ENCODE data around the gene NCL. TPM values are rescaled to one million over a fixed set of nuclear protein-coding genes. Genes with fewer than 3 reads are reported as not detected.

Gene NCL
- polyA plus RNA-seq (2012; ENCODE audit: low read depth, missing spikeins): 341 TPM

- TF ChIP-seq POLR2A (IDR thresholded peaks at IDR 0.05; ENCODE audit: low read depth, low read length): peak; percentile 99
- TF ChIP-seq POU2F2 (IDR thresholded peaks at IDR 0.05; ENCODE audit: low read depth, low read length): peak; percentile 84
- peak; percentile 99 for TF ChIP-seq POLR2AphosphoS5 (IDR thresholded peaks at IDR 0.05; ENCODE audit: low read depth, low read length)
- peak; percentile 98 for TF ChIP-seq TAF1 (IDR thresholded peaks at IDR 0.05; ENCODE audit: low read depth, low read length)
- no peak for TF ChIP-seq SPI1 (IDR thresholded peaks at IDR 0.05; ENCODE audit: low read depth, low read length)
- no peak for TF ChIP-seq PAX5 (IDR thresholded peaks at IDR 0.05; ENCODE audit: insufficient read depth, low read length, severe bottlenecking)
- DNase-seq (ENCODE audit: insufficient read length, low spot score) (peak; percentile 66), FAIRE-seq (no peak)
Measured at GRCh38 chr2:231463698-231464575, at the start of gene NCL. TSS of gene NCL (minus strand) at chr2:231464484. CDS start at chr2:231464353, 131 bp downstream.

DNA sequence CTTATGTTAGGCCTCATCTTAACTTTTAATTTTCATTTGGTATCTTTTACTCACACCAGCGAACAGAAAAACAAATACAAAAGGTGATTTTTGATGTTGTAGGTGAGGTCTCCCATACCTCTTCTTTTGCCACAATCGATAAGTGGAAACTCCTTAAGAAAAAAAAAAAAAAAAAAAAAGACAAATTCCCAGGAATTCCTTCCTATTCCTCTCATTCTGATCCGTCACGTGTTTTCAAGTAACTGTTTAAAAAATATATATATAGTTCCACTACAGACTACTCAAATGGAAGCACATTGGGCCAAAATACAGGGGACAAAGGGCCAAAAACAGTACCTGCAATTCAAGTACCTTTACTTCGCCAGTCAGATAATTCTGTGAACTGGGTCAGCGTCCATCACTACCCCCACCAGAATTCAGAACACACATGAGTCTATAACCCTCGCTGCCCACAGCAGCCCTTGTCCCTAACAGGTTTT lies 49.5 kb upstream of the NCL start:
- no peak for FAIRE-seq
- DNase-seq (ENCODE audit: insufficient read length, low spot score): no peak
- TF ChIP-seq POLR2A (IDR thresholded peaks at IDR 0.05; ENCODE audit: low read depth, low read length): no peak

- DNase-seq (ENCODE audit: insufficient read length, low spot score) (no peak), FAIRE-seq (peak; percentile 28)
- no peak for TF ChIP-seq POLR2A (IDR thresholded peaks at IDR 0.05; ENCODE audit: low read depth, low read length)
Measured at GRCh38 chr2:231512222-231512621, 47.9 kb upstream of the NCL start.

DNA sequence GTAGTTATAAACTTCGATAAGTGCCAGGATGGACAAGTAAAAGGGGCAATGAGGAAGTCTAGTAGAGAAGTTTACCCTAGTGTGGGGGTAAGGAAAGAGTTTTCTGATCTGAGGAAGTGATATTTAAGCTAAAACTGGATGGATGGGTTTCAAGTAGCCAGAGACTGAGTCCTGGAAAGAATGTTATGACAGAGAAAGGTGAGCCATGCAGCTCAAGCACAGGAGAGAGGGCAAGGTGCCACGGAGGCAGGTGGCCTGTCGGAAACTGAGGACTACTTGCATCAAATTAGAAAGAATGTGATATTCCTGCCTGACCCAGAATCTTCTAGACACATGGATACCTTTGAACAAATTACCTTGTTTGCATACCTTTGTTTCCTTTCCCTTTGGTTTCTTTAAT lies 39.5 kb upstream of the NCL start:
- DNase-seq (ENCODE audit: insufficient read length, low spot score) (no peak), FAIRE-seq (no peak)
- no peak for TF ChIP-seq POLR2A (IDR thresholded peaks at IDR 0.05; ENCODE audit: low read depth, low read length)
- no peak for TF ChIP-seq POU2F2 (IDR thresholded peaks at IDR 0.05; ENCODE audit: low read depth, low read length)
- TF ChIP-seq POLR2AphosphoS5 (IDR thresholded peaks at IDR 0.05; ENCODE audit: low read depth, low read length): no peak
- no peak for TF ChIP-seq PAX5 (IDR thresholded peaks at IDR 0.05; ENCODE audit: insufficient read depth, low read length, severe bottlenecking)
- TF ChIP-seq TAF1 (IDR thresholded peaks at IDR 0.05; ENCODE audit: low read depth, low read length): no peak
- TF ChIP-seq SPI1 (IDR thresholded peaks at IDR 0.05; ENCODE audit: low read depth, low read length): no peak

- no peak for DNase-seq (ENCODE audit: insufficient read length, low spot score)
- no peak for FAIRE-seq
- TF ChIP-seq POLR2AphosphoS5 (IDR thresholded peaks at IDR 0.05; ENCODE audit: low read depth, low read length) (no peak), TAF1 (IDR thresholded peaks at IDR 0.05; ENCODE audit: low read depth, low read length) (no peak), SPI1 (IDR thresholded peaks at IDR 0.05; ENCODE audit: low read depth, low read length) (no peak), POU2F2 (IDR thresholded peaks at IDR 0.05; ENCODE audit: low read depth, low read length) (no peak), PAX5 (IDR thresholded peaks at IDR 0.05; ENCODE audit: insufficient read depth, low read length, severe bottlenecking) (no peak), POLR2A (IDR thresholded peaks at IDR 0.05; ENCODE audit: low read depth, low read length) (no peak)
Measured at GRCh38 chr2:231502596-231502995, 38.3 kb upstream of the NCL start.

DNA sequence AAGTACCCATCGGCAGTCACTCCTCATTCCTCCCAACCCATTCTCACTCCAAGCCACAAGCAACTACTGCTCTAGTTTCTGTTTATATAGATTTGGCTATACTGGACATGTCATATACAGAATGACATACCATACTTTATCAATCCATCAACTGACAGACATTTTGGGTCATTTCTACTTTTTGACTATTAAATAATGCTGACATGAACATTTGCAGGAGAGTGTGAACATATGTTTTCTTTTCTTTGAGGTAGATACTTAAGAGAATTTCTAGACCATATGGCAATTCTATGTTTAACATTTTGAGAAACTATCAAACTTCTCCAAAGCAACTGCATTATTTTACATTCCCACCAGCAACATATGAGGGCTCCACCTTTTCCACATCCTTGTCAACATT lies 33.4 kb upstream of the NCL start:
- TF ChIP-seq POLR2AphosphoS5 (IDR thresholded peaks at IDR 0.05; ENCODE audit: low read depth, low read length) (no peak), PAX5 (IDR thresholded peaks at IDR 0.05; ENCODE audit: insufficient read depth, low read length, severe bottlenecking) (no peak), POU2F2 (IDR thresholded peaks at IDR 0.05; ENCODE audit: low read depth, low read length) (no peak), TAF1 (IDR thresholded peaks at IDR 0.05; ENCODE audit: low read depth, low read length) (no peak), POLR2A (IDR thresholded peaks at IDR 0.05; ENCODE audit: low read depth, low read length) (no peak), SPI1 (IDR thresholded peaks at IDR 0.05; ENCODE audit: low read depth, low read length) (no peak)
- FAIRE-seq (no peak), DNase-seq (ENCODE audit: insufficient read length, low spot score) (no peak)

DNA sequence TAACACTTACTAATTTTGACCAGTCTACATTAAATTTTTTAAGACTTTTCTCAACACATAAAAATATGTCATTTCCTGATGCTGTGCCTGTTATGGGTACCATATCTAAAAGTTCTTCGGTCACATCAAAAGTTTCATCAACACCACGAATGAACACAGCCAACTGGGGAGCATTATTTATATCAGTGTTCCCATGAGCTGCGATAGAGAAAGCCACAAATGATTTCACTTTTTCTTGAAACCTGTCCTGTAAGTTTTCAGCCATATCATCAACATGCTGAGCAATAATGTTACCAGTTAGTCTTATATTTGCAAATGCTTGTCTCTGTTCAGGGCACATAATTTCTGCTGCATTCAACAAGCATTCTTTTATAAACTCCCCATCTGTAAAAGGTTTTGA lies 30.4 kb upstream of the NCL start:
- TF ChIP-seq PAX5 (IDR thresholded peaks at IDR 0.05; ENCODE audit: insufficient read depth, low read length, severe bottlenecking) (no peak), SPI1 (IDR thresholded peaks at IDR 0.05; ENCODE audit: low read depth, low read length) (no peak), POU2F2 (IDR thresholded peaks at IDR 0.05; ENCODE audit: low read depth, low read length) (no peak), POLR2A (IDR thresholded peaks at IDR 0.05; ENCODE audit: low read depth, low read length) (no peak), POLR2AphosphoS5 (IDR thresholded peaks at IDR 0.05; ENCODE audit: low read depth, low read length) (no peak), TAF1 (IDR thresholded peaks at IDR 0.05; ENCODE audit: low read depth, low read length) (no peak)
- FAIRE-seq (no peak), DNase-seq (ENCODE audit: insufficient read length, low spot score) (no peak)

DNA sequence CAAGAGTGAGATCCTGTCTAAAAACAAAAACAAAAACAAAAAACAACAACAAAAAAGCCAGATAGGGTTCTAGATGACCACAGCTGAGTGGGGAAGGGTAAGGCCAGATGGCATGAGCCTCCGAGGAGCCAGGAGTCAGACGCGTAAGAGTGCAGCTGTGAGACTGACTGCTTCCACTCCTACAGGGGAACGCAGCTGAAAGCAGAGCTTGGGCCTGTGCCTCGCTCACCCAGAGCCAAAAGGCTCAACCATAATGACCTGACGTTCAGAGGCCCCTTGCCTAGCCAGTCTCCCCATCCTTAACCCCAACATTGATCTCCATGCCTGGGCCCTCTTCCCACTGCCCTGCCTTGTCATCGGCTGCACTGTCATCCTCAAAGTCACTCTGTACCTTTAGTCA lies 26.5 kb upstream of the NCL start:
- FAIRE-seq: no peak
- no peak for TF ChIP-seq POLR2A (IDR thresholded peaks at IDR 0.05; ENCODE audit: low read depth, low read length)
- no peak for TF ChIP-seq POU2F2 (IDR thresholded peaks at IDR 0.05; ENCODE audit: low read depth, low read length)
- TF ChIP-seq POLR2AphosphoS5 (IDR thresholded peaks at IDR 0.05; ENCODE audit: low read depth, low read length): no peak
- TF ChIP-seq SPI1 (IDR thresholded peaks at IDR 0.05; ENCODE audit: low read depth, low read length): no peak
- TF ChIP-seq PAX5 (IDR thresholded peaks at IDR 0.05; ENCODE audit: insufficient read depth, low read length, severe bottlenecking): no peak
- TF ChIP-seq TAF1 (IDR thresholded peaks at IDR 0.05; ENCODE audit: low read depth, low read length): no peak

GRCh38 chr2:231489990-231490389 lies 25.7 kb upstream of the NCL start:
- DNase-seq (ENCODE audit: insufficient read length, low spot score) (no peak), FAIRE-seq (no peak)
- TF ChIP-seq POU2F2 (IDR thresholded peaks at IDR 0.05; ENCODE audit: low read depth, low read length) (no peak), PAX5 (IDR thresholded peaks at IDR 0.05; ENCODE audit: insufficient read depth, low read length, severe bottlenecking) (no peak), TAF1 (IDR thresholded peaks at IDR 0.05; ENCODE audit: low read depth, low read length) (no peak), POLR2AphosphoS5 (IDR thresholded peaks at IDR 0.05; ENCODE audit: low read depth, low read length) (no peak), SPI1 (IDR thresholded peaks at IDR 0.05; ENCODE audit: low read depth, low read length) (no peak), POLR2A (IDR thresholded peaks at IDR 0.05; ENCODE audit: low read depth, low read length) (no peak)

More for the DNA sequence above, 26.5 kb upstream of the NCL start:
- DNase-seq (ENCODE audit: insufficient read length, low spot score): no peak

DNA sequence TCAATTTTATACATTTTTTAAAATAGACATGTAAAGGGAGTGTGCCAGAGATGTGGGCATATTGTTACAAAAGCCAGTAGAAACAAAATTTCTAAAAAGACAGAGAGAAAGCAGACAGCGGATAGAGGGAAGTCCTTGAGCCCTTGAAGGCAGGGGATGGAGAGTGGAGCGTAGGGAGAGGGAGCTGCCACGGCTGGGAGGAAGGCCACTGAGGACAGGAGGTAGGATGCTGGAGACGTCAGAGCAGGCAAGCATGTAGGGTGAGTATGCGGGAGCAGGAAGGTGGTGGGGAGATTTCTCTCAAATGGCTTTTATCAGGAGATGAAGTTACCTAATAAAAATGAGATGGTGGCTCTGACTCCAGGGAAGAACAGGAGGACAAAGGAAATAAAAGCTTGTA lies 24.0 kb upstream of the NCL start:
- TF ChIP-seq POLR2A (IDR thresholded peaks at IDR 0.05; ENCODE audit: low read depth, low read length) (no peak), TAF1 (IDR thresholded peaks at IDR 0.05; ENCODE audit: low read depth, low read length) (no peak), PAX5 (IDR thresholded peaks at IDR 0.05; ENCODE audit: insufficient read depth, low read length, severe bottlenecking) (no peak), POU2F2 (IDR thresholded peaks at IDR 0.05; ENCODE audit: low read depth, low read length) (no peak), POLR2AphosphoS5 (IDR thresholded peaks at IDR 0.05; ENCODE audit: low read depth, low read length) (no peak), SPI1 (IDR thresholded peaks at IDR 0.05; ENCODE audit: low read depth, low read length) (no peak)
- FAIRE-seq (no peak), DNase-seq (ENCODE audit: insufficient read length, low spot score) (no peak)
